GM23338 (cell line): ENCODE measurements around the gene ADAM30.

Experiments used
- CREB1 ChIP-seq: fragments of 250-450 bp; sonication (Bioruptor Pico); IDR thresholded peaks from 2 replicates; pipeline ENCODE4 v1.5.0; 2020; ENCODE audit warnings: low read depth, mild to moderate bottlenecking, moderate library complexity
- EZH2 ChIP-seq: fragments of 200-600 bp; sonication (generic); IDR thresholded peaks from one replicate; pipeline ENCODE4 v1.8.0; 2017; ENCODE audit warnings: antibody characterized with exemption, mild to moderate bottlenecking, low read depth; ENCODE audit not compliant: unreplicated experiment
- EZH2phosphoT487 ChIP-seq: fragments of 200-600 bp; sonication (generic); IDR thresholded peaks from one replicate; pipeline ENCODE4 v1.8.1; 2018; ENCODE audit warnings: antibody characterized with exemption; ENCODE audit not compliant: unreplicated experiment
- JUNB ChIP-seq: IDR thresholded peaks from one replicate; pipeline ENCODE4 v1.6.1; 2016; ENCODE audit warnings: antibody characterized with exemption; ENCODE audit not compliant: unreplicated experiment
- POLR2AphosphoS5 ChIP-seq: IDR thresholded peaks from 2 replicates; pipeline ENCODE4 v1.6.1; 2016; ENCODE audit warnings: antibody characterized with exemption, low read depth
- STAT1 ChIP-seq: IDR thresholded peaks from one replicate; pipeline ENCODE4 v1.6.1; 2016; ENCODE audit warnings: antibody characterized with exemption; ENCODE audit not compliant: unreplicated experiment
- ZNF331 ChIP-seq: fragments of 250-450 bp; sonication (Bioruptor Pico); IDR thresholded peaks from 2 replicates; pipeline ENCODE4 v1.5.0; 2020; ENCODE audit warnings: low read depth, mild to moderate bottlenecking, moderate library complexity
- TF ChIP-seq, protein P1 (sequence below), 2 experiments: fragments of 200-600 bp in 1 of 2; sonication (generic) in 1 of 2; conservative IDR thresholded peaks; 2 replicates each; pipeline versions ENCODE4 v1.5.1 to v1.6.1; 2016 to 2017; ENCODE audit warnings: antibody characterized with exemption in 2 of 2, low read depth in 2 of 2, mild to moderate bottlenecking in 2 of 2, moderate library complexity in 1 of 2

DNA sequence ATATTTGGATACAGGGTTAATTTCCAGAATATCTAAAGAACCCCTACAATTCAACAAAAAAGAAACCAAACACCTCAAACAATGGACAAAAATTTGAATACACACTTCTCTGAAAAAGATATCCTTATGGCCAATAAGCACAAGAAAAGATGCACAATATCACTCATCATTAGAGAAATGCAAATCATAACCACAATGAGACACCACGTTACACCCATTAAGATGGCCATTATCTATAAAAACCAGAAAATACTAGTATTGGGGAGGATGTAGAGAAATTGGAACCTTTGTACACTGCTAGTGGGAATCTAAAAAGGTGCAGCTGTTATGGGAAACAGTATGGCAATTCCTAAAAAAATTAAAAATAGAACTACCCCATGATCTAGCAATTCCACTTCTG is 4.9 kb downstream of the ADAM30 start:
- TF ChIP-seq, protein P1, sequence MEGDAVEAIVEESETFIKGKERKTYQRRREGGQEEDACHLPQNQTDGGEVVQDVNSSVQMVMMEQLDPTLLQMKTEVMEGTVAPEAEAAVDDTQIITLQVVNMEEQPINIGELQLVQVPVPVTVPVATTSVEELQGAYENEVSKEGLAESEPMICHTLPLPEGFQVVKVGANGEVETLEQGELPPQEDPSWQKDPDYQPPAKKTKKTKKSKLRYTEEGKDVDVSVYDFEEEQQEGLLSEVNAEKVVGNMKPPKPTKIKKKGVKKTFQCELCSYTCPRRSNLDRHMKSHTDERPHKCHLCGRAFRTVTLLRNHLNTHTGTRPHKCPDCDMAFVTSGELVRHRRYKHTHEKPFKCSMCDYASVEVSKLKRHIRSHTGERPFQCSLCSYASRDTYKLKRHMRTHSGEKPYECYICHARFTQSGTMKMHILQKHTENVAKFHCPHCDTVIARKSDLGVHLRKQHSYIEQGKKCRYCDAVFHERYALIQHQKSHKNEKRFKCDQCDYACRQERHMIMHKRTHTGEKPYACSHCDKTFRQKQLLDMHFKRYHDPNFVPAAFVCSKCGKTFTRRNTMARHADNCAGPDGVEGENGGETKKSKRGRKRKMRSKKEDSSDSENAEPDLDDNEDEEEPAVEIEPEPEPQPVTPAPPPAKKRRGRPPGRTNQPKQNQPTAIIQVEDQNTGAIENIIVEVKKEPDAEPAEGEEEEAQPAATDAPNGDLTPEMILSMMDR (conservative IDR thresholded peaks at IDR 0.05; ENCODE audit: low read depth in 2 of 2), result no peak
- TF ChIP-seq EZH2phosphoT487, result no peak
- no peak for TF ChIP-seq POLR2AphosphoS5
- TF ChIP-seq JUNB, result no peak
- no peak for TF ChIP-seq CREB1 (CRISPR knock-in tag)
- TF ChIP-seq ZNF331 (CRISPR knock-in tag), result no peak
- no peak for TF ChIP-seq EZH2
- TF ChIP-seq STAT1, result no peak
